ENCODE results near the gene IL25.

Gene IL25

DNA sequence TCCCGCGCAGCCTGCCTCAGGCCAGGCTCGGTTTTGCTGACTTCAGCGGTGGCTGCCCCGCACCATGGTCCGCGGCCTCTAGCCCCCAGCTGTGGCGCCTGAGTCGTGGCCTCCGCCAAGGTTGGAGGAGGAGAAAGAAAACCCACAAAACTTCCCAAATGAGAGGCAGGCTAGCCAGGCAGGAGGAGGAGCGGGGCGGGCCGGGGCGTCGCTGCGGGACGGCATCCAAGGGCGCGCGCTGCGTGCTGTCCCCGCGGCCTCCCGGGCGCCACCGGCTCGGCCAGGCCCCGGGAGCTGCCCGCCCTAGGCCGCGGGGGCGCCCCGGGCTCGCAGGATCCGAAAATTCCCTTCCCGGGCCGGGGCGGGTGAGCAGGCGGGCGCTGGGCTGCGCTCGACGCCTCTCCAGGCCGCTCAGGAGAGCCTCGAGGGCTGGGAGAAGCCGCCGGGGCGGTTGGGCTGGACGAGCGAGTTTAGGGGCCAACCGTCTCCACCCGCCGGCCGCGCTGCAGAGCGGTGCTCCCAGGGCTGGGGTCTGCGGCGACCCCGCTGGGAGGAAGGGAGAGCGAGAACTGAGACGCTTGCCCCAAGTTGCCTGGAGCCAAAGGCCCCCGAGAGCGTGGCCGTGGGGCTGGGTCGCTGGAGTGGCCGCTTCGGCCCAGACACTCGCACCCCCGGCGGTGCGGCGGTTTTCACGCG is 7.4 kb upstream of the IL25 start, which contains the start of gene EFS:
TSS of gene EFS (minus strand) at position 137 of the 696 bp plus-strand sequence. CDS start 147 bp downstream, outside the sequence.
- no peak within 1 kb of the TSS for H3K4me3 ChIP-seq (ENCODE audit: low read depth, low read length)
- TF ChIP-seq, protein P1, sequence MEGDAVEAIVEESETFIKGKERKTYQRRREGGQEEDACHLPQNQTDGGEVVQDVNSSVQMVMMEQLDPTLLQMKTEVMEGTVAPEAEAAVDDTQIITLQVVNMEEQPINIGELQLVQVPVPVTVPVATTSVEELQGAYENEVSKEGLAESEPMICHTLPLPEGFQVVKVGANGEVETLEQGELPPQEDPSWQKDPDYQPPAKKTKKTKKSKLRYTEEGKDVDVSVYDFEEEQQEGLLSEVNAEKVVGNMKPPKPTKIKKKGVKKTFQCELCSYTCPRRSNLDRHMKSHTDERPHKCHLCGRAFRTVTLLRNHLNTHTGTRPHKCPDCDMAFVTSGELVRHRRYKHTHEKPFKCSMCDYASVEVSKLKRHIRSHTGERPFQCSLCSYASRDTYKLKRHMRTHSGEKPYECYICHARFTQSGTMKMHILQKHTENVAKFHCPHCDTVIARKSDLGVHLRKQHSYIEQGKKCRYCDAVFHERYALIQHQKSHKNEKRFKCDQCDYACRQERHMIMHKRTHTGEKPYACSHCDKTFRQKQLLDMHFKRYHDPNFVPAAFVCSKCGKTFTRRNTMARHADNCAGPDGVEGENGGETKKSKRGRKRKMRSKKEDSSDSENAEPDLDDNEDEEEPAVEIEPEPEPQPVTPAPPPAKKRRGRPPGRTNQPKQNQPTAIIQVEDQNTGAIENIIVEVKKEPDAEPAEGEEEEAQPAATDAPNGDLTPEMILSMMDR (IDR thresholded peaks at IDR 0.05; ENCODE audit: borderline replicate concordance, insufficient read depth, low read depth, low read length): no peak

DNA sequence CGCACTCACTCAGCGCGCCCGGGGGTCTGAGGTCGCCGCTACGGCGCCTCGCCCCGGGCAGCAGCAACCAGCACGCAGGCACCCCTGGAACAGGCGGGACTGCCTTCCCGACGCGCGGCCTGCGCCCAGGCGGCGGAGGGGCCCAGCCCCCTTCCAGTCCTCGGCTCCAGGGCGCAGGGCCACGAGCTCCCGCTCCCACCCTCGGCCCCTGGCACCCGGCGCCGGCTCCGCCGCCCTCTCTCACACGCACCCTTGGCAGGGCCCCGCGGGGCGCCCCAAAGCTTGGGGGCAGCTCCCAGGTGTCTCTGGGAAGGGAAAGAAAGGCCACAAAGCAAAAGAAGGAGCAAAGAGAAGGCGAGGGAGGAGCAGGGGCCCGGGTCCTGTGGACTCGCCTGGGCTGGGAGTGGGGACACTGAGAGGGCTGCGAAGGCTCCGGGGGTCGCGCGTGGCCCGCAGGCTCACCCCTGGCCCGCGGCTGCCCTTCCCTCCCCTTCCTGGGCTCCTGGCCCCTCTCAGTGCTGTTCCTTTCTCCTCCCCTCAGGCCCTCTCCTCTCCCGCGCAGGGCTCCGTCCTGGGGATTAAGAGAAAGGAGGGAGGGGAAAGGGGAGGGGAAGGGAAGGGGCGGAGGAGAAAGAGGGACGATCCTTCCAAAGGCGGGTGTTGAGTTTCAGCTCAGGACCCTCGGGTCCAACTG is 6.7 kb upstream of the IL25 start:
- TF ChIP-seq, protein P1 (IDR thresholded peaks at IDR 0.05; ENCODE audit: borderline replicate concordance, insufficient read depth, low read depth, low read length): no peak
- H3K4me3 ChIP-seq (ENCODE audit: low read depth, low read length): no peak overlapping the region

DNA sequence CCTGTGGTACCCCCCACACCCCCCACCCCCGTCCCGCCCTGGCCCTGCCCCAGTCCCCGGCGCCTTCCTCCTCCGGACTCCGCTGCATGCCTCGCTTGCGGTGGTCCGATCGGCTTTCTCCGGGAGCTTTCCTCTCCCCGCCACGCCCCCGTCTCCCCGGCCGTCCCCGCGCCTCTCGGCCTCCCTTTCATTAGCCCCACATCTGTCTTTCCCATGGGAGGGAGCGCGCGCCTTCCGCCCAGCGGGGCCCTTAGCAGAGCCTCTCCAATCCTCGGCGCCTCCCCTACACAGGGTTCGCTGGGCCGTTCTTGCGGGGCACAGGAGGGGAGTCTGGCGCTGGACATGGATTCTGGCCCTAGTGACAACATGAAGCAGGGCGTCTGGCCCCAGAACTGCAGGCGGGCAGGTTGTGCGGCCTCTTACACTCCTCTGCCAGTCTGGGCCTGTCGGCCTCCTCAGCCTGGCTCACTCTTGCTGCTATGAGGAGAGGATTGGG is 6.1 kb upstream of the IL25 start:
- TF ChIP-seq, protein P1 (IDR thresholded peaks at IDR 0.05; ENCODE audit: borderline replicate concordance, insufficient read depth, low read depth, low read length): no peak
- no peak overlapping the region for H3K4me3 ChIP-seq (ENCODE audit: low read depth, low read length)

DNA sequence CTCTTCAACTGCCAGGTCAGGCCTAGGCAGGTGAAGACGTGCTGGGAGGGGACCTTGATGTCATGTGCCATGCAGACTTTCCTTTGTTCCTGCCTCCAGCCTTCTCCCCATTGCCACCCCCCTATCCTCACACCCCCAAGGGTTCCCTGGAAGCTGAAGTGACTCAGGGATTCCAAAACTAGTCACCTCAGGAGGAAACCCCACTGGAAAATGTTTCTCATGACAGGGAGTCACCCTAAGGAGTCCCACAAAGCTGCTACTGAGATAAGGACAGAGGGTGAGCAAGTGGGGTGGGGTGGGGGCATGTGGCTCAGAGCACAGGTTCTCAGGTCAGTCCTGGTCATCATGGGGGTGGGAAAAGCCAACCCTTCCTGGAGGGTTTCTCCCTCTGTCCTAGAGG is 2.4 kb upstream of the IL25 start:
- TF ChIP-seq, protein P1 (IDR thresholded peaks at IDR 0.05; ENCODE audit: borderline replicate concordance, insufficient read depth, low read depth, low read length): no peak
- H3K4me3 ChIP-seq (ENCODE audit: low read depth, low read length): no peak overlapping the region

DNA sequence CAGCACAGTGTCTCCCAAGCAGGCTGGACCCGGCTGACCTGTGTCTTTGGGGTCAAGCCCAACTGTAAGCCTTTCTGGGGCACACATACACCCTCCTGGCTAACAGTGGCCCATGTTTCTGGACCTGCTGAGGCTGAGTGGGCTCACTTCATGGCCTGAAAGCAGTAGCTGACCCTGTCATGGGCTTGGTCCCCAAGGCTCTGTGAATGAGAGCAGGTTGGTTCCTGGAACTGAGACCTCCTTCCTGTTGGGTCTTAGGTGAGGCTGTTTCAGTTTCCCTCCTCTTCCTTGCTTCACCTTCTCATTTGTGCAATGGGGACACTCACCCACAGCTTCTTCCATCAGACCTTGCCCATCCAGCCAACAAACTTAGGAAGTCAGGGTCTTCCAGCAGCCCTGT is 744 bp upstream of the IL25 start:
- TF ChIP-seq, protein P1 (IDR thresholded peaks at IDR 0.05; ENCODE audit: borderline replicate concordance, insufficient read depth, low read depth, low read length): no peak

DNA sequence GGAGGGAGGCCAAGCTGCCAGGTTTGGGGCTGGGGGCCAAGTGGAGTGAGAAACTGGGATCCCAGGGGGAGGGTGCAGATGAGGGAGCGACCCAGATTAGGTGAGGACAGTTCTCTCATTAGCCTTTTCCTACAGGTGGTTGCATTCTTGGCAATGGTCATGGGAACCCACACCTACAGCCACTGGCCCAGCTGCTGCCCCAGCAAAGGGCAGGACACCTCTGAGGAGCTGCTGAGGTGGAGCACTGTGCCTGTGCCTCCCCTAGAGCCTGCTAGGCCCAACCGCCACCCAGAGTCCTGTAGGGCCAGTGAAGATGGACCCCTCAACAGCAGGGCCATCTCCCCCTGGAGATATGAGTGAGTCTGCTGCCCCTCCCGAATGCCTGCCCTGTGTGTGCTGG is 432 bp downstream of the IL25 start:
- TF ChIP-seq, protein P1 (IDR thresholded peaks at IDR 0.05; ENCODE audit: borderline replicate concordance, insufficient read depth, low read depth, low read length): no peak
- no peak overlapping the region for H3K4me3 ChIP-seq (ENCODE audit: low read depth, low read length)

More for the DNA sequence above, 744 bp upstream of the IL25 start:
- H3K4me3 ChIP-seq (ENCODE audit: low read depth, low read length): no peak overlapping the region

Data from GM12875 (cell line).